Vagina (tissue), 2 donors: ENCODE measurements around the gene CPSF4L.

Experiments used
- POLR2A ChIP-seq, 2 donors: fragments of 450-650 bp; IDR thresholded peaks; one replicate each; pipeline ENCODE4 v1.6.1; 2017; ENCODE audit warnings: antibody characterized with exemption in 2 of 2, mild to moderate bottlenecking in 2 of 2, moderate library complexity in 2 of 2
- POLR2AphosphoS5 ChIP-seq, 2 donors: sonication (generic); formaldehyde crosslinking; IDR thresholded peaks; one replicate each; pipeline ENCODE4 v1.9.0; 2017; ENCODE audit warnings: antibody characterized with exemption in 2 of 2, mild to moderate bottlenecking in 2 of 2, low read depth in 1 of 2; ENCODE audit not compliant: insufficient read depth in 1 of 2
- TF ChIP-seq, protein P1 (sequence below), 3 experiments: fragments of 450-650 bp in 2 of 3; fragments of 200-600 bp in 1 of 3; sonication (generic) in 1 of 3; IDR thresholded peaks; one replicate each; pipeline ENCODE4 v1.5.1; 2017 to 2019; ENCODE audit warnings: antibody characterized with exemption in 3 of 3, mild to moderate bottlenecking in 2 of 3, moderate library complexity in 2 of 3

DNA sequence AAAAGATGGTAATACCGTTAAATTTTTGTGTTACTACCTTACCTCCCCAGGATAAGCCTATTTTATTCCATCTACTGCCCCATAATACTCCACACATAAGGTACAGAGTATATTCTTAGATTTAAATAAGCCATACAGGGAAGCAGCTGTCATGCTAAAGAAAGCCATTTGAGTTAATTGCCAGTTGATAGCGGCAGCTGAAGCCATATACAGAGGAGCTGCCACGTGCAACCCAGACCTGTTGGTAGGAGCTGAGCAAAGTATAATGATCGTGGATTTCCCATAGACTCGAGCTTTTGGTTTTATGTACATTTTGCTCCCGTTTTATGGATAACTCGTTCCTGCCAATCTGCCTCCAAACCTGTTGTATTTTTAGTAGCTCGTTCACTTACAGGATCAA, 12.0 kb downstream of the CPSF4L start:
- TF ChIP-seq, protein P1, sequence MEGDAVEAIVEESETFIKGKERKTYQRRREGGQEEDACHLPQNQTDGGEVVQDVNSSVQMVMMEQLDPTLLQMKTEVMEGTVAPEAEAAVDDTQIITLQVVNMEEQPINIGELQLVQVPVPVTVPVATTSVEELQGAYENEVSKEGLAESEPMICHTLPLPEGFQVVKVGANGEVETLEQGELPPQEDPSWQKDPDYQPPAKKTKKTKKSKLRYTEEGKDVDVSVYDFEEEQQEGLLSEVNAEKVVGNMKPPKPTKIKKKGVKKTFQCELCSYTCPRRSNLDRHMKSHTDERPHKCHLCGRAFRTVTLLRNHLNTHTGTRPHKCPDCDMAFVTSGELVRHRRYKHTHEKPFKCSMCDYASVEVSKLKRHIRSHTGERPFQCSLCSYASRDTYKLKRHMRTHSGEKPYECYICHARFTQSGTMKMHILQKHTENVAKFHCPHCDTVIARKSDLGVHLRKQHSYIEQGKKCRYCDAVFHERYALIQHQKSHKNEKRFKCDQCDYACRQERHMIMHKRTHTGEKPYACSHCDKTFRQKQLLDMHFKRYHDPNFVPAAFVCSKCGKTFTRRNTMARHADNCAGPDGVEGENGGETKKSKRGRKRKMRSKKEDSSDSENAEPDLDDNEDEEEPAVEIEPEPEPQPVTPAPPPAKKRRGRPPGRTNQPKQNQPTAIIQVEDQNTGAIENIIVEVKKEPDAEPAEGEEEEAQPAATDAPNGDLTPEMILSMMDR (IDR thresholded peaks at IDR 0.05), result no peak
- no peak for TF ChIP-seq POLR2A (IDR thresholded peaks at IDR 0.05)
- TF ChIP-seq POLR2AphosphoS5 (IDR thresholded peaks at IDR 0.05; ENCODE audit: insufficient read depth in 1 of 2, low read depth in 1 of 2), result no peak
